HEK293T (cell line): Measurements from ENCODE around the gene SOX2.

Source experiments
- CTCF ChIA-PET: fragments of 350-600 bp; formaldehyde crosslinking; extraction: SDS; loops from one replicate; lab custom pipeline; 2021; ENCODE audit warnings: antibody characterized with exemption, inconsistent platforms; lab: Yijun Ruan, JAX
- POLR2A ChIA-PET: fragments of 350-600 bp; formaldehyde crosslinking; extraction: SDS; loops from one replicate; lab custom pipeline; 2020; ENCODE audit warnings: antibody characterized with exemption, inconsistent platforms; lab: Yijun Ruan, JAX
- DNase-seq: peaks from one replicate; pipeline ENCODE4 v3.0.0; 2012; ENCODE audit warnings: mixed read lengths; ENCODE audit errors: extremely low spot score
- ARNT ChIP-seq: fragments of 450-650 bp; IDR thresholded peaks from 2 replicates; pipeline ENCODE4 v1.6.1; 2017; ENCODE audit warnings: mild to moderate bottlenecking
- BHLHE40 ChIP-seq: fragments of 450-650 bp; IDR thresholded peaks from 2 replicates; pipeline ENCODE4 v1.6.1; 2016; ENCODE audit warnings: mild to moderate bottlenecking, moderate library complexity, borderline replicate concordance
- CTBP1 ChIP-seq: fragments of 450-650 bp; IDR thresholded peaks from 2 replicates; pipeline ENCODE4 v1.6.1; 2016; ENCODE audit warnings: borderline replicate concordance
- ELF4 ChIP-seq: fragments of 450-650 bp; IDR thresholded peaks from 2 replicates; pipeline ENCODE4 v1.6.1; 2017; ENCODE audit warnings: antibody characterized with exemption
- FOXA1 ChIP-seq: fragments of 450-650 bp; IDR thresholded peaks from 2 replicates; pipeline ENCODE4 v1.6.1; 2016; ENCODE audit warnings: mild to moderate bottlenecking
- FOXK2 ChIP-seq: fragments of 450-650 bp; IDR thresholded peaks from 2 replicates; pipeline ENCODE4 v1.6.1; 2016; ENCODE audit warnings: mild to moderate bottlenecking
- FOXM1 ChIP-seq: fragments of 450-650 bp; IDR thresholded peaks from 2 replicates; pipeline ENCODE4 v1.6.1; 2017; ENCODE audit warnings: mild to moderate bottlenecking, borderline replicate concordance
- HDGF ChIP-seq: fragments of 450-650 bp; IDR thresholded peaks from 2 replicates; pipeline ENCODE4 v1.6.1; 2017; ENCODE audit warnings: antibody characterized with exemption, borderline replicate concordance
- L3MBTL2 ChIP-seq: fragments of 450-650 bp; conservative IDR thresholded peaks from 2 replicates; pipeline ENCODE4 v1.6.1; 2016; ENCODE audit warnings: mild to moderate bottlenecking
- LEF1 ChIP-seq: fragments of 450-650 bp; IDR thresholded peaks from 2 replicates; pipeline ENCODE4 v1.6.1; 2017; ENCODE audit warnings: mild to moderate bottlenecking, borderline replicate concordance
- NFRKB ChIP-seq: fragments of 450-650 bp; IDR thresholded peaks from 2 replicates; pipeline ENCODE4 v1.6.1; 2016; ENCODE audit warnings: mild to moderate bottlenecking, moderate library complexity
- SP1 ChIP-seq: fragments of 450-650 bp; IDR thresholded peaks from 2 replicates; pipeline ENCODE4 v1.6.1; 2017
- SUZ12 ChIP-seq: fragments of 450-650 bp; IDR thresholded peaks from 2 replicates; pipeline ENCODE4 v1.6.1; 2016; ENCODE audit warnings: mild to moderate bottlenecking
- TARDBP ChIP-seq: fragments of 450-650 bp; IDR thresholded peaks from 2 replicates; pipeline ENCODE4 v1.6.1; 2016
- ZNF384 ChIP-seq: fragments of 450-650 bp; IDR thresholded peaks from 2 replicates; pipeline ENCODE4 v1.6.1; 2016
- TF ChIP-seq, protein P1 (sequence below): fragments of 450-650 bp; IDR thresholded peaks from 2 replicates; pipeline ENCODE4 v1.6.1; 2016

The SOX2 gene

GRCh38 chr3:181705086-181705480 lies 6.6 kb upstream of the SOX2 start:
- DNase-seq, result no peak
- ChIA-PET POLR2A (no interaction called here), CTCF (no interaction called here)
- TF ChIP-seq ARNT (no peak), LEF1 (no peak), SUZ12 (no peak), FOXK2 (no peak), L3MBTL2 (no peak), ELF4 (no peak), HDGF (no peak)
- TF ChIP-seq, protein P1, sequence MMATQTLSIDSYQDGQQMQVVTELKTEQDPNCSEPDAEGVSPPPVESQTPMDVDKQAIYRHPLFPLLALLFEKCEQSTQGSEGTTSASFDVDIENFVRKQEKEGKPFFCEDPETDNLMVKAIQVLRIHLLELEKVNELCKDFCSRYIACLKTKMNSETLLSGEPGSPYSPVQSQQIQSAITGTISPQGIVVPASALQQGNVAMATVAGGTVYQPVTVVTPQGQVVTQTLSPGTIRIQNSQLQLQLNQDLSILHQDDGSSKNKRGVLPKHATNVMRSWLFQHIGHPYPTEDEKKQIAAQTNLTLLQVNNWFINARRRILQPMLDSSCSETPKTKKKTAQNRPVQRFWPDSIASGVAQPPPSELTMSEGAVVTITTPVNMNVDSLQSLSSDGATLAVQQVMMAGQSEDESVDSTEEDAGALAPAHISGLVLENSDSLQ, result no peak

GRCh38 chr3:181707980-181708379 lies 3.7 kb upstream of the SOX2 start:
- TF ChIP-seq ARNT (no peak), FOXK2 (no peak), SP1 (no peak), ELF4 (no peak), TARDBP (no peak), LEF1 (no peak)
- ChIA-PET POLR2A (no interaction called here), CTCF (interaction anchor here (1.2 kb wide), 1 partner anchor 255 kb away, joined by 3 read pairs; no protein-coding TSS in a partner anchor)
- no peak for DNase-seq

GRCh38 chr3:181709537-181710279 lies 2.0 kb upstream of the SOX2 start:
- TF ChIP-seq FOXA1 (no peak), ZNF384 (peak; percentile 83)
- no peak for DNase-seq
- ChIA-PET POLR2A (no interaction called here), CTCF (interaction anchor here (0.5 to 0.7 kb wide), 4 partner anchors 89 to 380 kb away, joined by 3 read pairs; no protein-coding TSS in a partner anchor)

GRCh38 chr3:181710345-181711291 lies 1.1 kb upstream of the SOX2 start:
- DNase-seq, result no peak
- POLR2A ChIA-PET, result no interaction called here
- CTCF ChIA-PET, result interaction anchor here (0.9 kb wide), 1 partner anchor 9 kb away, joined by 3 read pairs; no protein-coding TSS in a partner anchor
- no peak for TF ChIP-seq ARNT
- no peak for TF ChIP-seq ELF4
- TF ChIP-seq SUZ12, result no peak
- TF ChIP-seq FOXK2, result no peak
- TF ChIP-seq SP1, result no peak
- TF ChIP-seq L3MBTL2, result no peak
- TF ChIP-seq HDGF, result no peak
- TF ChIP-seq NFRKB, result no peak
- no peak for TF ChIP-seq LEF1
- no peak for TF ChIP-seq TARDBP
- no peak for TF ChIP-seq CTBP1

- POLR2A ChIA-PET, result no interaction called here
- DNase-seq, result no peak
- CTCF ChIA-PET, result interaction anchor here (0.7 kb wide), 1 partner anchor 10 kb away, joined by 4 read pairs; no protein-coding TSS in a partner anchor
- no peak for TF ChIP-seq ZNF384
- TF ChIP-seq CTBP1, result no peak
- TF ChIP-seq TARDBP, result no peak
- TF ChIP-seq LEF1, result no peak
These were observed 464 bp downstream of the SOX2 start for GRCh38 chr3:181712226-181712552.

- ChIA-PET CTCF (interaction anchor here (0.7 kb wide), 1 partner anchor 11 kb away, joined by 4 read pairs; no protein-coding TSS in a partner anchor), POLR2A (interaction anchor here (0.8 kb wide), 1 partner anchor 392 kb away, joined by 3 read pairs; no protein-coding TSS in a partner anchor)
- TF ChIP-seq FOXM1 (no peak), HDGF (no peak), TARDBP (no peak), CTBP1 (no peak), L3MBTL2 (no peak; the same call in 1 of the 2 replicates), SP1 (no peak), ARNT (no peak), FOXA1 (no peak), ELF4 (no peak), LEF1 (no peak), FOXK2 (no peak), SUZ12 (no peak), ZNF384 (no peak), BHLHE40 (no peak), NFRKB (no peak)
- TF ChIP-seq, protein P1, result no peak
- no peak for DNase-seq
These were observed 991 bp downstream of the SOX2 start for GRCh38 chr3:181712553-181713279.
